Measurements from ENCODE around the gene USP6NL.

The USP6NL gene

GRCh38 chr10:11442001-11442773 is 169.3 kb downstream of the USP6NL start:
- Histone ChIP-seq H3K23ac (ENCODE audit: low read depth, low read length, poor library complexity) (no peak overlapping the region), H3K27ac (replicated peaks; ENCODE audit: low read length) (no peak overlapping the region), H3K4me1 (ENCODE audit: control insufficient read depth in 2 of 2, insufficient read depth in 1 of 2, low read depth in 1 of 2, low read length in 2 of 2) (peaks cover 4 to 8% of the 10 kb centered on the region in 2 donors), H3K14ac (ENCODE audit: low read length) (no peak overlapping the region), H3K4me2 (ENCODE audit: insufficient read depth, low read length, poor library complexity, severe bottlenecking) (no peak overlapping the region), H2AFZ (ENCODE audit: low read length) (no peak overlapping the region), H3K9me3 (replicated peaks in 1 of 2; ENCODE audit: control insufficient read depth in 2 of 2, insufficient read depth in 1 of 2, low read depth in 1 of 2, low read length in 2 of 2) (peaks cover 0 to 3% of the 10 kb centered on the region in 2 donors), H2BK5ac (ENCODE audit: low read length) (no peak overlapping the region), H3K4ac (ENCODE audit: low read length) (no peak overlapping the region), H2AK5ac (ENCODE audit: low read depth, low read length) (no peak overlapping the region), H3K79me1 (ENCODE audit: low read depth, low read length) (peaks cover 3% of the 10 kb centered on the region), H4K8ac (ENCODE audit: low read depth, low read length) (no peak overlapping the region), H4K91ac (ENCODE audit: low read depth, low read length, poor library complexity) (no peak overlapping the region), H3K4me3 (ENCODE audit: low read length in 2 of 2) (no peak overlapping the region), H2BK15ac (ENCODE audit: low read length) (no peak overlapping the region), H2BK120ac (ENCODE audit: low read depth, low read length) (no peak overlapping the region), H2BK12ac (ENCODE audit: low read length) (no peak overlapping the region), H3K36me3 (replicated peaks in 1 of 2; ENCODE audit: control insufficient read depth in 2 of 2, insufficient read depth in 2 of 2, low read length in 2 of 2) (no peaks in the 10 kb centered on the region), H3K18ac (ENCODE audit: low read length) (no peak overlapping the region), H3K9ac (ENCODE audit: low read depth, low read length, poor library complexity) (no peak overlapping the region), H3K27me3 (ENCODE audit: control insufficient read depth in 3 of 3, insufficient read depth in 3 of 3, low read depth in 1 of 3, low read length in 3 of 3) (no peaks in the 10 kb centered on the region)
- WGBS, 2 donors (ENCODE audit: extremely low coverage in 2 of 2, insufficient read length in 2 of 2, insufficient replicate concordance in 1 of 2), result no CpG with 5 or more reads among the region's 16 CpGs
- no peak for DNase-seq (ENCODE audit: low spot score)

DNA sequence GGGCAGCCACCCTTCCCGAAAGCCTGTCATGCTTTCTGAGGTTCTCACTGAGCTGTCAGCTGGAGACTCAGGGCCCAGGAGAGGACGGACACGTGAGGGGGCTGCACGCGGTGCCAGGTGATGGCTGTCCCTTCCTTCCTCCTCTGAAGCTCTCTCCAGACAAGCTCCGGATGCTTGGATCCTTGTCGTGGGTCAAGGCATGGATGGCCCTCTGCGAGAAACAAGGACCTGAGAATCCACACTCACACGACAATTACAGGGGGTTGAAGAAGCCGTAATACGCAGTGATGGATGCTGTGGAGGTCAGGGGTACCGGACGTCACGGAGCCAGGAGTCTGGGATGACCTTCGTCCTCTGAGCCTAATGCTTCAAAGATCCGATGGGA is 170.3 kb downstream of the USP6NL start:
- no peak overlapping the region for H2BK5ac ChIP-seq (ENCODE audit: low read length)
- H2BK15ac ChIP-seq (ENCODE audit: low read length), result no peak overlapping the region
- peaks cover 0 to 3% of the 10 kb centered on the region in 2 donors for H3K9me3 ChIP-seq (replicated peaks in 1 of 2; ENCODE audit: control insufficient read depth in 2 of 2, insufficient read depth in 1 of 2, low read depth in 1 of 2, low read length in 2 of 2)
- no peak overlapping the region for H3K9ac ChIP-seq (ENCODE audit: low read depth, low read length, poor library complexity)
- no peak overlapping the region for H2BK120ac ChIP-seq (ENCODE audit: low read depth, low read length)
- H3K79me1 ChIP-seq (ENCODE audit: low read depth, low read length), result peaks cover 3% of the 10 kb centered on the region
- peak overlapping the region; percentile 78 for H2AFZ ChIP-seq (ENCODE audit: low read length)
- H4K8ac ChIP-seq (ENCODE audit: low read depth, low read length), result no peak overlapping the region
- WGBS, 2 donors (ENCODE audit: extremely low coverage in 2 of 2, insufficient read length in 2 of 2, insufficient replicate concordance in 1 of 2), result no CpG with 5 or more reads among the region's 16 CpGs
- no peak overlapping the region for H2BK12ac ChIP-seq (ENCODE audit: low read length)
- no peak overlapping the region for H3K4me3 ChIP-seq (ENCODE audit: low read length in 2 of 2)
- H3K4me1 ChIP-seq (ENCODE audit: control insufficient read depth in 2 of 2, insufficient read depth in 1 of 2, low read depth in 1 of 2, low read length in 2 of 2), result peaks cover 4 to 8% of the 10 kb centered on the region in 2 donors
- H4K91ac ChIP-seq (ENCODE audit: low read depth, low read length, poor library complexity), result no peak overlapping the region
- no peak overlapping the region for H3K14ac ChIP-seq (ENCODE audit: low read length)
- DNase-seq (ENCODE audit: low spot score), result no peak
- H3K27me3 ChIP-seq (ENCODE audit: control insufficient read depth in 3 of 3, insufficient read depth in 3 of 3, low read depth in 1 of 3, low read length in 3 of 3), result no peaks in the 10 kb centered on the region
- no peak overlapping the region for H2AK5ac ChIP-seq (ENCODE audit: low read depth, low read length)
- H3K27ac ChIP-seq (replicated peaks; ENCODE audit: low read length), result no peak overlapping the region
- no peak overlapping the region for H3K4me2 ChIP-seq (ENCODE audit: insufficient read depth, low read length, poor library complexity, severe bottlenecking)
- no peak overlapping the region for H3K23ac ChIP-seq (ENCODE audit: low read depth, low read length, poor library complexity)
- H3K18ac ChIP-seq (ENCODE audit: low read length), result peak overlapping the region; percentile 39
- H3K36me3 ChIP-seq (replicated peaks in 1 of 2; ENCODE audit: control insufficient read depth in 2 of 2, insufficient read depth in 2 of 2, low read length in 2 of 2), result no peaks in the 10 kb centered on the region
- H3K4ac ChIP-seq (ENCODE audit: low read length), result no peak overlapping the region

DNA sequence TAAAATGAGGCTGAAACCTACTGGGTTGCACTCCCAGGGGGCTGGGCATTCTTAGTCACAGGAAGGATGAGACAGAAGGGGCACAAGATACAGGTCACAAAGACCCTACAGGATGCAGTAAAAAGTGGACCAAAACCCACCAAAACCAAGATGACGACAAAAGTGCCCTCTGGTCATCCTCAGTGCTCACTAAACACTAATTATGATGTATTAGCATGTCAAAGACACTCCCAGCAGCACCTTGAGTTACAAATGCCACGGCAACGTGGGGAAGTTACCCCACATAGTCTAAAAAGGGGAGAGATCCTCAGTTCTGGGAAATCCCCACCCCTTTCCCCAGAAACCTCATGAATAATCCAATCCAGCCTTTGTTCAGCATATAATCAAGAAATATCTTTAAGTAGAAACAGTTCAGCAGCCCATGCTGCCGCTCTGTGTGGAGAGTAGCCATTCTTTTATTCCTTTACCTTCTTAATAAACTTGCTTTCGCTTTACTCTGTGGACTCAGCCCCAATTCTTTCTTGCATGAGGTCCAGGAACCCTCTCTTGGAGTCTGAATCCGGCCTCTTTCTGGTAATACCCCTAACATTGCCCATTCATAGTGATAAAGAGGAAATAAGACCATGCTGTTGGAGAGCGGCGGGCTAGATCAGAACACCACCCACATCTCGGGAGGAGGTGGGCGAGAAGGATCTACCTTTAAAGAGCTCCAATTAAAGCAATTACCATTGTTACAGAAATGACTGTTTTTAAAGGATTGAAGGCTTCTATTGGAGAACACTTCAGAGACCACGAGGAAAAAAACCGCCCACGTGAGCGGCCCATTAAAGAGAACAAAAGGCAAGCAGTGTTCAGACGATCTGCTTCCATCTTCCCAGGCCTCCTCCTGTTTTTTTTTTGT is 170.9 kb downstream of the USP6NL start:
- H3K18ac ChIP-seq (ENCODE audit: low read length), result no peak overlapping the region
- no peak overlapping the region for H3K27ac ChIP-seq (replicated peaks; ENCODE audit: low read length)
- H3K79me1 ChIP-seq (ENCODE audit: low read depth, low read length), result peaks cover 3% of the 10 kb centered on the region
- no peak overlapping the region for H2BK15ac ChIP-seq (ENCODE audit: low read length)
- peaks cover 0 to 3% of the 10 kb centered on the region in 2 donors for H3K9me3 ChIP-seq (replicated peaks in 1 of 2; ENCODE audit: control insufficient read depth in 2 of 2, insufficient read depth in 1 of 2, low read depth in 1 of 2, low read length in 2 of 2)
- no peaks in the 10 kb centered on the region for H3K27me3 ChIP-seq (ENCODE audit: control insufficient read depth in 3 of 3, insufficient read depth in 3 of 3, low read depth in 1 of 3, low read length in 3 of 3)
- H2BK12ac ChIP-seq (ENCODE audit: low read length), result no peak overlapping the region
- H4K8ac ChIP-seq (ENCODE audit: low read depth, low read length), result no peak overlapping the region
- DNase-seq (ENCODE audit: low spot score), result no peak
- no CpG with 5 or more reads among the region's 15 CpGs for WGBS, 2 donors (ENCODE audit: extremely low coverage in 2 of 2, insufficient read length in 2 of 2, insufficient replicate concordance in 1 of 2)
- H3K4ac ChIP-seq (ENCODE audit: low read length), result no peak overlapping the region
- no peak overlapping the region for H3K9ac ChIP-seq (ENCODE audit: low read depth, low read length, poor library complexity)
- no peak overlapping the region for H2BK120ac ChIP-seq (ENCODE audit: low read depth, low read length)
- H2AK5ac ChIP-seq (ENCODE audit: low read depth, low read length), result no peak overlapping the region
- H3K4me1 ChIP-seq (ENCODE audit: control insufficient read depth in 2 of 2, insufficient read depth in 1 of 2, low read depth in 1 of 2, low read length in 2 of 2), result peaks cover 4 to 12% of the 10 kb centered on the region in 2 donors
- H3K4me2 ChIP-seq (ENCODE audit: insufficient read depth, low read length, poor library complexity, severe bottlenecking), result no peak overlapping the region
- no peaks in the 10 kb centered on the region for H3K36me3 ChIP-seq (replicated peaks in 1 of 2; ENCODE audit: control insufficient read depth in 2 of 2, insufficient read depth in 2 of 2, low read length in 2 of 2)
- H2BK5ac ChIP-seq (ENCODE audit: low read length), result no peak overlapping the region
- peak overlapping the region; percentile 78 for H2AFZ ChIP-seq (ENCODE audit: low read length)
- no peak overlapping the region for H3K14ac ChIP-seq (ENCODE audit: low read length)
- no peak overlapping the region for H3K4me3 ChIP-seq (ENCODE audit: low read length in 2 of 2)
- H4K91ac ChIP-seq (ENCODE audit: low read depth, low read length, poor library complexity), result no peak overlapping the region
- no peak overlapping the region for H3K23ac ChIP-seq (ENCODE audit: low read depth, low read length, poor library complexity)

- H3K9me3 ChIP-seq (replicated peaks in 1 of 2; ENCODE audit: control insufficient read depth in 2 of 2, insufficient read depth in 1 of 2, low read depth in 1 of 2, low read length in 2 of 2), result peaks cover 0 to 3% of the 10 kb centered on the region in 2 donors
- no peak overlapping the region for H3K18ac ChIP-seq (ENCODE audit: low read length)
- no peak overlapping the region for H2BK12ac ChIP-seq (ENCODE audit: low read length)
- H3K4ac ChIP-seq (ENCODE audit: low read length), result no peak overlapping the region
- H3K27me3 ChIP-seq (ENCODE audit: control insufficient read depth in 3 of 3, insufficient read depth in 3 of 3, low read depth in 1 of 3, low read length in 3 of 3), result no peaks in the 10 kb centered on the region
- no peak overlapping the region for H2BK5ac ChIP-seq (ENCODE audit: low read length)
- no peak overlapping the region for H3K4me2 ChIP-seq (ENCODE audit: insufficient read depth, low read length, poor library complexity, severe bottlenecking)
- H3K79me1 ChIP-seq (ENCODE audit: low read depth, low read length), result peaks cover 3% of the 10 kb centered on the region
- no peak overlapping the region for H3K14ac ChIP-seq (ENCODE audit: low read length)
- no peak overlapping the region for H4K8ac ChIP-seq (ENCODE audit: low read depth, low read length)
- H2BK15ac ChIP-seq (ENCODE audit: low read length), result no peak overlapping the region
- H3K27ac ChIP-seq (replicated peaks; ENCODE audit: low read length), result no peak overlapping the region
- no peak overlapping the region for H2AK5ac ChIP-seq (ENCODE audit: low read depth, low read length)
- H3K9ac ChIP-seq (ENCODE audit: low read depth, low read length, poor library complexity), result no peak overlapping the region
- H3K36me3 ChIP-seq (replicated peaks in 1 of 2; ENCODE audit: control insufficient read depth in 2 of 2, insufficient read depth in 2 of 2, low read length in 2 of 2), result no peaks in the 10 kb centered on the region
- no peak overlapping the region for H3K23ac ChIP-seq (ENCODE audit: low read depth, low read length, poor library complexity)
- no peak overlapping the region for H2BK120ac ChIP-seq (ENCODE audit: low read depth, low read length)
- no peak overlapping the region for H3K4me3 ChIP-seq (ENCODE audit: low read length in 2 of 2)
- H2AFZ ChIP-seq (ENCODE audit: low read length), result no peak overlapping the region
- H4K91ac ChIP-seq (ENCODE audit: low read depth, low read length, poor library complexity), result no peak overlapping the region
- no peak for DNase-seq (ENCODE audit: low spot score)
- no CpG with 5 or more reads among the region's 13 CpGs for WGBS, 2 donors (ENCODE audit: extremely low coverage in 2 of 2, insufficient read length in 2 of 2, insufficient replicate concordance in 1 of 2)
- peaks cover 4 to 12% of the 10 kb centered on the region in 2 donors for H3K4me1 ChIP-seq (ENCODE audit: control insufficient read depth in 2 of 2, insufficient read depth in 1 of 2, low read depth in 1 of 2, low read length in 2 of 2)
These were observed 171.9 kb downstream of the USP6NL start for GRCh38 chr10:11439523-11440053.
